Stimulated activated CD8-positive, alpha-beta memory T cell treated with anti-CD3 and anti-CD28 coated beads, Interleukin-12 subunit alpha, Interleukin-12 subunit beta, amount 100 ng/mL, for 4 hours (primary cell): ENCODE data around the gene CCR6.

Source experiments
- DNase-seq: peaks from one replicate; pipeline ENCODE4 v3.0.0-alpha.2; 2020; ENCODE audit warnings: low read depth

The CCR6 gene

DNA sequence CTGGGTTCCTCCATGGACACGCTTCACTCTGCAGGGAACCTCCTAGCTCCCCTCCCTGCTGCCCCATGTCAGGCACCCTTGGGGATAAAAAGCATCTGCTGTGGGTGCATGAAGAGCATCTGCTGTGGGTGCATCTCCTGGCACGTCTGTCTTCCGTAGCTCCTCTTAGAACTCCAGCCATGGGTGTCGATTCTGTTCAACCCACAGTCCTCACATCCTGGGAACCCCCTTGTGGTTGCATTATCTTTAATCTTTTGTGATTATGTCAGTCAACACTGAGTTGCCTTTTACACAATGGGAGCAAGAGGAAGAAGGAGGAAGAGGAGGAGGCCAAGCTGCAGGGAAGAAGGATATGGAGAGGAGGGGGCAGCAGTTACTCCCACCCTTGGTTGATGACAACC is 24.1 kb upstream of the CCR6 start:
- DNase-seq, result no peak

DNA sequence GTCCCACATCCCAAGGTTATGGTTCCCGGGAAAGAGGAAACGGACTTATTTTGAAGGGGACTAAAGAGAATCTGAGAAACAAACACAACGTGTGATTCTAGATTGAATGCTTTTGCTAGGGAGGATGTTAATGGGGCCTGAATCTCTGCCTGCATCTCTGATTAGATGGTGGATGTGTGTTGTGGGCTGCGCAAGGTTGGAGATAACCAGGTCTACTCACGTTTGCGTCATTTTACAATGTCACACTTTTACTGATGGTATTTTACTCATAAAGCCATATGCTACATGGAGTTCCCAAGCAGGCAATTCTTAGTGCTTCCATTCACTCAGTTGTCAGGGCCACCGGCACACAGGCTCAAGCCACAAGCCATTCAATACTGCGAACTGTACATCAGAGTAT is 23.2 kb upstream of the CCR6 start:
- no peak for DNase-seq

DNA sequence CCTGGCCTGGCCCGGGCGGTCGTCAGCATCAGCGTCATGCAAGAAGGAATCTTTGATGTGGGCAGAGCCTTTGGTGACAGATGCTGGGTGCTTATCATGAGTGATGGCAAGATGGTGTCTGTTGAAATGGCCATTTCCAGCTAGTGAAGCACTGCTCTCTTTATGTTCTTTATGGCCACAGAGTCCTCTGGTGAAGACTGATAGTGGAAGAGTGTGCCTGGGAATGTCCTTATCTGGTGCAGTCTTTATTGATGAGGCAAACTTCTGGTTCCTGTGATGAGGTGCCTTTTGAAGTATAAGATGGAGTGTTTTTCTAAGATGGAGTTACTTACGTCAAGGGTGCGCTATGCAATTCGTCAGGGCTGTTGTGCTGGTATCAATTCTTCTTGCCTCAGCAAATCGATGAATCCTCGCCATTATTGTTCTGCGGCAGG is 22.6 kb upstream of the CCR6 start:
- no peak for DNase-seq

DNA sequence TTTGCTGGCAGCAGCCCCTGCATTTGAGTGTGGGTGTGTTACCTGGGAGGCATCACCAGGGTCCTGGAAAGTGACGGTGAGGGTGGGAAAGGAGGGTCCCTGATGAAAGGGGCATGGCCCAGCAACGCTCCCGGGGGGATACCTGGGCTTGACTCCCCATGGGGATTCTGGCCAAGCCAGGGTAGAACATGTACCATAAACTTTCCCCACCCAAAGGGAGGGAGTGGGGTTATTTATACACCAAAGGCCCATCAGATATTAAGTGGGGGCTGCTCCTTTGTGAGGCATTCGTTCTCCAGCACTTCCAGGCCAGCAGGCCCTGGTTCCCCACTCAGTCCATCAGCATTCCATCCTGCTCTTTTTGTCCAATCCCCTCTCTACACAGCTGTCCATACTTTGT is 20.6 kb upstream of the CCR6 start:
- DNase-seq, result no peak

GRCh38 chr6:167103041-167103891 is 19.6 kb upstream of the CCR6 start:
- no peak for DNase-seq

DNA sequence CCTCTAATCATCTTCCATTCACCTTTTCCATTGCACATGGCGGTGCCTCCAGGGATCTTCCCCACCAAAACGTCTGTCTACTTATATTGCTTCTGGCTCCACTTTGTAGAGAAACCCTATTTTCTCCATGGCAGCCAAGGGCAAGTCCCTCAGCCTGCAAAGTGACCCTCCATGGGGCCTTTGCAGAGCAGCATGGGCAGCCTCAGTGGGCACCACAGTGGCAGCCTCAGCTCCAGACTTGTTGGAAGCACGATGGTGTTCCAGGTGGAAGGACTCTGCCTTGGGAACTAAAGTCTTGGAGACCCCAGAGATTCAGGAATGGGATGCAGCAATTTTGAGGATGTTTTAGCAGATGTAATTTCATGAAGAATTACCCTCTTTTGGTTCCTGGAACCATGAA is 18.5 kb upstream of the CCR6 start:
- no peak for DNase-seq

- DNase-seq, result no peak
Measured at GRCh38 chr6:167105060-167105459, 17.8 kb upstream of the CCR6 start.

DNA sequence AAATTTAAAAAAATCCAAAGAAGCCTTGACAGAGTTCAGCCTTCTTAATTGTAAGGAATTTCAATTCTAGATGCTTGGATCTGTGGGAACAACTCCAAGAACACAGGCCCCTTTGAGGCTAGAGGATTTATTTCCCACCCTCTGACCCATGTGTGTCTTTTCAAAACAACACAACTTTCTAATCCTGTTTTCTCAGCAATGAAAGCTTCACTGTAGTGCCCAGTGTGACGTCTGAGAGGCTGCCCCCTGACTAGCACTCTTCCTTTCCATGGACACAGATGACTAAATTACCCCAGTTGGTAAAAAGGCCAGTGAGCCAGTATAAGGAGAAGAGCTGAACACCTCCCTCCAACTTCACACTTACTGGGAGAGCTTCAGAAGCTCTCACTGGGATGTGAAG is 16.5 kb upstream of the CCR6 start:
- no peak for DNase-seq

- no peak for DNase-seq
Measured at GRCh38 chr6:167107787-167108186, 15.1 kb upstream of the CCR6 start.

DNA sequence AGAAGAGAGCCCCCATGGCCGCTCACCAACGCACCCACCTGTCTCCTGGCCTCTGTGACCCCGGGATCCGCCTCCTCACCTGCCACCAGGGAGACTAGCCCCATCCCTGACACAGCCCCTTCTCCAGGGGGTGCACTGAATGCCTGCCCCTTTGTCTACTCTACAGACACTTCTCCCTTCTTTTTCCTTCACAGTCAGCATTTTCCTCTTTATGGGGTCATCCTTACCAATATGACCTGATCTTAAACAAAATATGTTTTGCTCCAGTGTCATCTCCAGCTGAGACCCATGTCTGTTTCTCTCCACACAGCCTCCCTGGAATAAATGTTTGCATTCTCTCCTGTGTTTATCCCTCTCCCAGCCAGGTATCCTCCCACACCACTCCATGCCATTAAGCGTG is 14.6 kb upstream of the CCR6 start:
- no peak for DNase-seq

GRCh38 chr6:167109651-167110050 is 13.2 kb upstream of the CCR6 start:
- DNase-seq, result no peak

GRCh38 chr6:167111597-167111996 is 11.3 kb upstream of the CCR6 start:
- no peak for DNase-seq

DNA sequence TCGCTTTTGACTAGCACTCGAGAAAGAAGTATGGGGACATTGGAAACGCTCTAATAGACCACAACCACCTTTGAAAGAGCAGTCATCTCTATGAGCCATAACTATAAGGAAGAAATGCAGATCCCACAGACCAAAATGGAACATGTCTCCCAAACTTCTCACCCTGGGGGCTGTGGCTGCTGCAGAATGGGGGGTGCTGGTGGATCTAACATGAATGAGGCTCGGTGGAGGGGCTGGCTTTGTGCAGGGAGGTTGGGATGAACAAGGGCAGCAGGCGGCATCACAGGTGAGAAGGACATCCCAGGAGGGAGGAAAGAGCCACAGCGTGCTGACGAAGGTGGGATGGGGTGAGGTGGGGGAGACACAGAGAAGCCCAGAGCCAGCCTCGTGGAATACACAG is 10.5 kb upstream of the CCR6 start:
- DNase-seq, result no peak

DNA sequence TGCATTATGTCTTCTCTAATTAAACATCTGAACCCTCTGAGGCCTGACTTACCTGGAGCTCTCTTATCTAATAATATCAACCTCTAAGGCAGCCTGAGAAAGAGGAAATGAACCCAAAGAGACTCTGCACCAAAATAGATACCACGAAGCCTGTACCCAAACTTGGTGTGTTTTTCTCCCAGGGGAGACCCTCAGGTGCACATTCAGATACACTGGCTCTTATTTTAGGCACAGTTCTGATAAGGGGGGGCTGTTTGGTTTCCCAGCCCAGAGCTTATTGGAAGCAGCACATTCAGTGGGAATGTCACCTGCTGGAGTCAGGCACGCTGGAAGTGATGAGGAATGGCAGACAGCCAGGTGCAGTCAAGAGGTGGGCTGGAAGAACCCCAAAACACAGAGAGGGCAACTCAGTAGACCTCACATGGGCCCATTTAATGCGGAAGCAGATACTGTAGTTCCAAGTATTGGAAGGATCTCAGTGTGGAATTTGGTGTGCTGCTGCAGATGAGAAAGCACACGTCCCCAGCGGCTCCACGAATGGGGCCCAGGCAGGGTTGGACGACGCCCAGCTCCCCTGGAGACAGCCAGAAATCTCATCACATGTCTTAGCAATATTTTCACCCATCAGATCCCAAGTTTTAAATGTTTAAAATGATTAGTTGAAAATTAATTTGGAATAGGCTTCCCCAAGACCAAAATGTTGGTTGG is 9.7 kb upstream of the CCR6 start:
- no peak for DNase-seq

GRCh38 chr6:167113935-167114910 is 8.7 kb upstream of the CCR6 start:
- no peak for DNase-seq

DNA sequence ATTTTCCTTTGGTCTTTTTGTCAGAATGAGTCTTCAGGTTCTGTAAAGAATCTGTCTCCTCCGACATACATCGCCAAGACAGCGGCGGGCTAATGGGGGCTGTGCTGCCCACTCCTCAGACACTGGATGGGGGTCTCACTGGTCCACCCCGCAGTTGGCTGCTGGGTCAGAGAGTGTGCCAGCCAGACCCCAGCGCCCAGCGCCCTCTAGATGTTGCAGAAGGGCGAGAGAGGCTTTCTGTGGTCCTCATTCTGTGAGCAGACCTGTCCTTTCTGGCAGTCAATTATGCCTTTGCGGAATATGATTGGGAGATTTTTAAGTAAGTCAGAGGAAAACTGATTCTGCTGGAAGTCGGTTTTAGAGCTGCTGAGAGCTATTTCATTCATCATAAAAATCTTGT is 7.8 kb upstream of the CCR6 start:
- DNase-seq, result no peak

- DNase-seq, result no peak
Measured at GRCh38 chr6:167116109-167116837, 6.6 kb upstream of the CCR6 start.

DNA sequence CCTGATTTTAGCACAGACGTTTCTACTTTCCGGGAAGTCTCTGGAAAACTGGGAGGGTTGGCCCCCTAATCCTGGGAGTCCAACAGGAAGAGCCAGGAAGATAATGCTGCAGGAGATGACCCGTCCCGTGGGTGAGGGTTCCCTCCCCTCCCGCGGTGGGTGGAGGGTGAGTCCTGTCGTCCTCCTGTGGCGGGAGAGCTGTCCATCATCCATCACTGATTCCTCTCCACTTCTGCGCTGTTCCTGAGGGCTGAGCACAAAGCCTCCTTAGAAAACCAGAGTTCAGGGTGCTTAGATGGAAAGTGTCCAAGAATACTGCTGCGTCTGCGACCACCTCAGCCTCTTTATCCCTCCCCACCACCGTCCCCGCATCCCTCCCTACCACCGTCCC is 6.1 kb upstream of the CCR6 start:
- no peak for DNase-seq

DNA sequence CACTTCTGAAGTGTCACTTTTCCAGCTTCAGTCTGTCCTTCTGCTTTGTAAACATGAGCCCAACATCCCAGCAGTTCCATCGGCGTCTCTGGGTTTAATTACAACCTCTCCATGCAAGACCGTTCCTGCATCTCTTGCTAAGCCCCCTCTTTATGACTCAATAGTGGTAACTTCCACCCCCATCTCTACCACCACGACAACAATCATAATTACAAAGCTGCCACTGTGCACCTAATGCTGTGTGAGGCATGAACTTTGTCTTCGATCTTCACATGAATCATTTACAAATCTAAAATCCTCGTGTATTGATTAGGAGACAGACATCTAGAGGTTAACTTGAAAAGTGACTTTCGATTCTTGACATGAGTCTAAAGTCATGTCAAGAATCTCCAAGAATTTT is 4.9 kb upstream of the CCR6 start:
- DNase-seq, result no peak

DNA sequence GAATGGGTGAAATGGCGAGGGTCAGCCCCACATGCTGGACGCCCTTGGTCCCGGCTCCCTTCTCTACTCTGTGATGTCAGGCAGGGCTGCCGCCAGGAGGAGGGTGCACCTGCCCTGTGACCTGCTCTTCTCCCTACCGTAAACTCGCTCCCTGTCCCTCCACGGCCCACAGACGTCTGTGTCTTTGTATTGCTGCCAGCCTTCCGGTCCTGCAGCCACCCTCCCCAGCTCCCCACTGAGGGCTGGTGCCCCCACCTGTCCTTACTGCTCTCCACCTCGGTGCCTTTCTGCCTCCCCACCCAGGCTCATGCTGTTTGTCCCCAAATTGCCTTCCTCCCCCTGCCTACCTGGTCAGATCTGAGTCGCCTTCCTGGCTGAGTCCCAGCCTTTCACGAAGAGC is 4.1 kb upstream of the CCR6 start:
- DNase-seq, result no peak

GRCh38 chr6:167119670-167120582 is 3.0 kb upstream of the CCR6 start:
- no peak for DNase-seq
